H1 (cell line): ENCODE results near the gene FBXO47. TPM values are rescaled to one million over a fixed set of nuclear protein-coding genes. Genes with fewer than 3 reads are reported as not detected.
"Not testable (repeated sequence)": the region's sequence is repeated elsewhere in the genome, so short reads cannot be mapped to it uniquely, and the experiment has no call there.

Experiments used
- CTCF ChIA-PET: fragments of 300-600 bp; sonication (Branson Sonifier 250); formaldehyde crosslinking; loops from one replicate; lab custom pipeline; 2021; ENCODE audit not compliant: partially characterized antibody; lab: Charles Lee
- POLR2A ChIA-PET: fragments of 300-600 bp; sonication (Branson Sonifier 250); formaldehyde crosslinking; loops from one replicate; lab custom pipeline; 2021; ENCODE audit warnings: inconsistent platforms; ENCODE audit not compliant: partially characterized antibody; lab: Charles Lee
- DNase-seq, 2 experiments: peaks; one replicate each; pipeline versions ENCODE4 v3.0.0 to v3.0.0-alpha.2; 2010 to 2022; ENCODE audit warnings: low spot score in 2 of 2, low read depth in 1 of 2, mixed read lengths in 1 of 2
- FAIRE-seq: peaks from 2 replicates; lab custom pipeline; 2011; peaks lifted over from hg19 to GRCh38; lab: Jason Lieb, UNC
- H2AFZ ChIP-seq: 2 replicates; pipeline ENCODE4 v1.8.1; 2012; ENCODE audit warnings: low read length, inconsistent platforms
- H2AK5ac ChIP-seq: 2 replicates; pipeline ENCODE4 v1.6.1; 2013; ENCODE audit warnings: low read depth, low read length
- H2BK120ac ChIP-seq: replicated peaks from 2 replicates; pipeline ENCODE3; 2013; ENCODE audit warnings: low read depth, low read length, inconsistent platforms
- H2BK12ac ChIP-seq: 2 replicates; pipeline ENCODE4 v1.6.1; 2013; ENCODE audit warnings: low read depth, low read length
- H2BK15ac ChIP-seq: 2 replicates; pipeline ENCODE4 v1.6.1; 2013; ENCODE audit warnings: low read length
- H2BK20ac ChIP-seq: 2 replicates; pipeline ENCODE4 v1.6.1; 2013; ENCODE audit warnings: low read length
- H2BK5ac ChIP-seq: 2 replicates; pipeline ENCODE4 v1.6.1; 2013; ENCODE audit warnings: low read depth, low read length
- H3K14ac ChIP-seq: 2 replicates; pipeline ENCODE4 v1.6.1; 2013; ENCODE audit warnings: inconsistent platforms; ENCODE audit not compliant: insufficient read length
- H3K18ac ChIP-seq: 2 replicates; pipeline ENCODE4 v1.6.1; 2013; ENCODE audit warnings: low read length; ENCODE audit errors: extremely low read depth
- H3K23ac ChIP-seq: 2 replicates; pipeline ENCODE4 v1.6.1; 2013; ENCODE audit warnings: inconsistent platforms; ENCODE audit not compliant: insufficient read length
- H3K23me2 ChIP-seq: 2 replicates; pipeline ENCODE4 v1.6.1; 2013; ENCODE audit warnings: low read depth, low read length
- H3K27ac ChIP-seq: 2 replicates; pipeline ENCODE4 v1.6.1; 2011; ENCODE audit warnings: low read depth, low read length, inconsistent platforms
- H3K27me3 ChIP-seq, 4 experiments: replicated peaks in 1 of 4; 1 replicate in 1 of 4; 2 replicates in 3 of 4; pipeline versions ENCODE4 v1.6.1 to v1.8.1; 2011 to 2013; ENCODE audit warnings: low read length in 3 of 4, mild to moderate bottlenecking in 3 of 4, inconsistent platforms in 2 of 4, mixed read lengths in 2 of 4, moderate library complexity in 1 of 4; ENCODE audit not compliant: control insufficient read depth in 3 of 4, insufficient read depth in 3 of 4; ENCODE audit errors: extremely low read depth in 1 of 4
- H3K36me3 ChIP-seq, 4 experiments: 2 replicates each; pipeline versions ENCODE4 v1.6.1 to v1.8.1; 2011 to 2013; ENCODE audit warnings: mild to moderate bottlenecking in 4 of 4, low read length in 3 of 4, moderate library complexity in 2 of 4, control low read depth in 1 of 4, inconsistent platforms in 1 of 4; ENCODE audit not compliant: insufficient read depth in 4 of 4, control insufficient read depth in 2 of 4
- H3K4ac ChIP-seq: replicated peaks from 2 replicates; pipeline ENCODE3; 2013; ENCODE audit warnings: low read length, low read depth, mixed read lengths, inconsistent platforms; ENCODE audit not compliant: insufficient read length
- H3K4me1 ChIP-seq, 4 experiments: replicated peaks in 1 of 4; 1 replicate in 1 of 4; 2 replicates in 3 of 4; pipeline versions ENCODE4 v1.6.1 to v1.8.1; 2011 to 2013; ENCODE audit warnings: low read length in 3 of 4, inconsistent platforms in 2 of 4, mixed read lengths in 1 of 4; ENCODE audit not compliant: insufficient read depth in 4 of 4, control insufficient read depth in 3 of 4
- H3K4me2 ChIP-seq, 2 experiments: 2 replicates each; pipeline versions ENCODE4 v1.6.1 to v1.8.1; 2011 to 2013; ENCODE audit warnings: low read depth in 2 of 2, low read length in 2 of 2, control low read depth in 1 of 2, inconsistent platforms in 1 of 2, mild to moderate bottlenecking in 1 of 2; ENCODE audit not compliant: insufficient read depth in 1 of 2
- H3K4me3 ChIP-seq, 4 experiments: fragments of 200-600, 300-600 bp in 1 of 4; sonication (generic), shearing (Covaris generic), sonication (Bioruptor Twin) in 1 of 4; 2 replicates each; pipeline versions ENCODE4 v1.5.1 to v1.8.1; 2011 to 2016; ENCODE audit warnings: low read length in 4 of 4, low read depth in 3 of 4, control low read depth in 2 of 4, inconsistent platforms in 2 of 4, mild to moderate bottlenecking in 2 of 4, mixed read lengths in 1 of 4, moderate library complexity in 1 of 4; ENCODE audit not compliant: insufficient read depth in 2 of 4; ENCODE audit errors: extremely low read depth in 1 of 4
- H3K56ac ChIP-seq: replicated peaks from 2 replicates; pipeline ENCODE3; 2013; ENCODE audit warnings: low read depth, mild to moderate bottlenecking, mixed read lengths, low read length, inconsistent platforms; ENCODE audit not compliant: insufficient read length
- H3K79me1 ChIP-seq: 2 replicates; pipeline ENCODE4 v1.6.1; 2013; ENCODE audit warnings: low read depth, low read length, control low read depth
- H3K79me2 ChIP-seq, 2 experiments: 2 replicates each; pipeline versions ENCODE4 v1.6.1 to v1.8.1; 2012 to 2013; ENCODE audit warnings: low read length in 2 of 2, mild to moderate bottlenecking in 2 of 2, inconsistent platforms in 1 of 2; ENCODE audit not compliant: insufficient read depth in 2 of 2, control insufficient read depth in 1 of 2
- H3K9ac ChIP-seq, 4 experiments: replicated peaks in 1 of 4; 1 replicate in 1 of 4; 2 replicates in 3 of 4; pipeline versions ENCODE4 v1.6.1 to v1.8.1; 2011 to 2013; ENCODE audit warnings: low read depth in 3 of 4, low read length in 3 of 4, control low read depth in 2 of 4, mild to moderate bottlenecking in 2 of 4, moderate library complexity in 2 of 4, inconsistent platforms in 1 of 4; ENCODE audit errors: extremely low read depth in 1 of 4
- H3K9me3 ChIP-seq, 2 experiments: 2 replicates each; pipeline versions ENCODE4 v1.6.1 to v1.8.1; 2012 to 2013; ENCODE audit warnings: mild to moderate bottlenecking in 2 of 2, moderate library complexity in 2 of 2, control low read depth in 1 of 2, inconsistent platforms in 1 of 2, low read depth in 1 of 2, low read length in 1 of 2, mixed read lengths in 1 of 2; ENCODE audit not compliant: insufficient read depth in 2 of 2
- H4K20me1 ChIP-seq, 2 experiments: replicated peaks in 1 of 2; 2 replicates each; pipeline versions ENCODE3 to v1.8.1; 2011 to 2013; ENCODE audit warnings: inconsistent platforms in 2 of 2, low read length in 2 of 2, mild to moderate bottlenecking in 1 of 2; ENCODE audit not compliant: insufficient read depth in 2 of 2, control insufficient read depth in 1 of 2
- H4K5ac ChIP-seq: 2 replicates; pipeline ENCODE4 v1.6.1; 2013; ENCODE audit warnings: low read length, low read depth, mixed read lengths, inconsistent platforms; ENCODE audit not compliant: insufficient read length
- H4K8ac ChIP-seq: 2 replicates; pipeline ENCODE4 v1.8.0; 2013; ENCODE audit warnings: mild to moderate bottlenecking, moderate library complexity, low read length, inconsistent platforms; ENCODE audit not compliant: insufficient read depth; ENCODE audit errors: extremely low read depth
- H4K91ac ChIP-seq: replicated peaks from 2 replicates; pipeline ENCODE3; 2013; ENCODE audit warnings: low read length, mixed read lengths, inconsistent platforms; ENCODE audit not compliant: insufficient read length
- WGBS, 2 experiments: shearing (Covaris generic) in 1 of 2; methylation state at CpG; one replicate each; pipeline versions ENCODE4 v1.1.6 to v1.1.7; 2013 to 2015; ENCODE audit warnings: low lambda C conversion rate in 2 of 2, mixed read lengths in 2 of 2, inconsistent platforms in 1 of 2, low coverage in 1 of 2, missing lambda C conversion rate in 1 of 2; ENCODE audit not compliant: insufficient replicate concordance in 2 of 2, insufficient coverage in 1 of 2, insufficient read length in 1 of 2; ENCODE audit errors: extremely low coverage in 1 of 2, missing lambda C conversion rate in 1 of 2; 5-methylcytosine and 5-hydroxymethylcytosine counted together
- polyA plus RNA-seq, 7 experiments: library from polyadenylated mRNA; depleted of rRNA in 3 of 7; stranded (reverse) in 5 of 7; unstranded in 2 of 7; fragments of >200 nt in 5 of 7; fragments of 200-250 nt in 2 of 7; gene quantifications; 1 replicate in 5 of 7; 2 replicates in 1 of 7; 4 replicates in 1 of 7; pipeline versions ENCODE4 v1.2.1 to v1.2.3, GENCODE V29; 2011 to 2013; ENCODE audit warnings: missing spikeins in 2 of 7, mixed read lengths in 2 of 7
- total RNA-seq: library from RNA; stranded (reverse); fragmentation: NEBNext Ultra II Directional; extraction: Animal tissue kit (Norgen Biotek cat#: 25700); gene quantifications from 2 replicates; pipeline ENCODE4 v1.2.1, GENCODE V29; 2021

FBXO47 gene
- total and polyA plus RNA-seq, 2 of the 8 experiments (the other 6 are each of a cell fraction or from before 2014, with no cell fraction given) = not detected

DNA sequence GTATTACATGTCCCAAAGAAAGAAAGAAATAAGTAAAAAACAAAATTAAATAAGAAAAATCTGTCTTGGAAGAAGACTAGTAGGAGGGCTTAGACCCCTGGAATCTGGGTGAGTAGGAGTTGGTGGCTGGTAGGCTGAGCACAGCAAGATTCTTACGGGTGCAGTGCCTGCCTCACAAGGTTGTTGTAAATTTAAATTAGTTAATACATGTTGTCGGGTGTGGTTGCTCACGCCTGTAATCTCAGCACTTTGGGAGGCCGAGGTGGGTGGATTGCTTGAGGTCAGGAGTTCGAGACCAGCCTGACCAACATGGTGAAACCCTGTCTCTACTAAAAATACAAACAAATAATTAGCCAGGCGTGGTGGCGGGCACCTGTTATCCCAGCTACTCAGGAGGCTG, 13.4 kb downstream of the FBXO47 start:
- H2BK12ac ChIP-seq, H3K36me3 ChIP-seq, H3K27me3 ChIP-seq, CTCF ChIA-PET, H2AFZ ChIP-seq, H3K9ac ChIP-seq, H3K9me3 ChIP-seq, H3K4me3 ChIP-seq, H2AK5ac ChIP-seq, H2BK15ac ChIP-seq, H2BK20ac ChIP-seq, H4K5ac ChIP-seq, H3K27ac ChIP-seq, H4K91ac ChIP-seq, H3K4ac ChIP-seq, H3K23ac ChIP-seq, POLR2A ChIA-PET, DNase-seq, H2BK5ac ChIP-seq, H4K8ac ChIP-seq, H3K4me1 ChIP-seq, H4K20me1 ChIP-seq, FAIRE-seq, H3K14ac ChIP-seq, H3K79me2 ChIP-seq, H3K4me2 ChIP-seq, H3K56ac ChIP-seq, H3K23me2 ChIP-seq, H2BK120ac ChIP-seq, H3K18ac ChIP-seq, H3K79me1 ChIP-seq: not testable (repeated sequence)
- 94% methylated on average over 7 of the region's 7 CpGs; no CpG with 5 or more reads in 1 of the 2 experiments for WGBS, 2 experiments
